ENCODE measurements around the gene FBXW2. TPM values are rescaled to one million over a fixed set of nuclear protein-coding genes. Genes with fewer than 3 reads are reported as not detected.

FBXW2 gene
- total and polyA plus RNA-seq, 2 donors (not counting 1 experiment from before 2014, with no cell fraction given), result 14.9 to 70.6 TPM

DNA sequence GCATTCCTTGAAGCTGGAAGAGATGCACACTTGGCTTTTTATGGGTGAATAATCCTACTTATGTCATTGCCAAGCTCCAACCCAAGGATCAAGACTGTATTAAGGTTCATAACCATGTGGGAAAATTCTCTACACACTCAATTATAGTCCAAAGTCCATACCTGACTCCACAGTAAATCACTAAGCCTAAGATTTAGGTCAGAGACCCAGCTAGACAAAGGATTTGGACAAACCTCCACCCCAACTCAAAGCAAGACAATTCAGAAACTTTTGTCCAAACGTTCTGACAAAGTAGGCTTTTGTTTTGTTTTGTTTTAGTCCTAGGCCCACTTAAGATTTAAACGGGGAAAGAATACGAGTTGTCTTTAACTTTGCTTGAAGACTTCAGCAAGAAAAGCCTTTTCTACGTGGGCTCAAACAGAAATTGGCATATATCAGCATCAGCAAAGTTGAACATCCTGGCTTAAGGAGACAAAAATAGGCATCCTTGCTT, 80.6 kb downstream of the FBXW2 start:
- ChIA-PET CTCF (interaction anchor here (1.0 to 1.6 kb wide), 4 partner anchors 18 to 500 kb away, joined by 3 to 8 read pairs (median 4); no protein-coding TSS in a partner anchor), POLR2A (interaction anchor here (0.8 kb wide), 1 partner anchor 658 kb away, joined by 3 read pairs; no protein-coding TSS in a partner anchor)
- no peaks in the 10 kb centered on the region for H3K36me3 ChIP-seq (replicated peaks in 1 of 2; ENCODE audit: control extremely low read depth in 1 of 2, control insufficient read depth in 1 of 2, extremely low read depth in 1 of 2, insufficient read depth in 2 of 2, low read length in 1 of 2)
- 33% methylated on average over 3 of the region's 4 CpGs for WGBS (ENCODE audit: insufficient coverage)
- no peaks in the 10 kb centered on the region for H4K20me1 ChIP-seq (ENCODE audit: control insufficient read depth, insufficient read depth, low read length, poor library complexity, severe bottlenecking)
- H3K4me3 ChIP-seq (ENCODE audit: control extremely low read depth in 1 of 5, extremely low read depth in 1 of 5, insufficient read depth in 1 of 5, low read depth in 2 of 5, low read length in 4 of 5), result peak overlapping the region; percentile 56 to 81 (median 68)
- peak overlapping the region; percentile 26 to 72 for H3K27ac ChIP-seq (ENCODE audit: low read length in 2 of 2)
- DNase-seq (no peak), ATAC-seq (ENCODE audit: low read depth) (no peak)
- H3K9ac ChIP-seq (ENCODE audit: low read length), result peak overlapping the region; percentile 82
- peaks cover 51% of the 10 kb centered on the region for H3K79me2 ChIP-seq (ENCODE audit: control insufficient read depth, insufficient read depth, low read length)
- Mint-ChIP-seq H3K4me1 (peaks cover 41% of the 10 kb centered on the region), H3K27ac (peak overlapping the region; percentile 74), H3K9me3 (ENCODE audit: insufficient read depth) (no peaks in the 10 kb centered on the region), H3K4me3 (peak overlapping the region; percentile 80), H3K27me3 (no peaks in the 10 kb centered on the region)
- H2AFZ ChIP-seq (ENCODE audit: insufficient read depth, low read depth, low read length, poor library complexity, severe bottlenecking), result peak overlapping the region; percentile 19
- intact Hi-C loops (cut with micrococcal nuclease), result loop anchor here (5.0 kb wide), 1 partner anchor 490 kb away; the partner anchor contains the start of gene RAB14
- no peaks in the 10 kb centered on the region for H3K27me3 ChIP-seq (replicated peaks in 1 of 4; ENCODE audit: control extremely low read depth in 1 of 4, control insufficient read depth in 3 of 4, insufficient read depth in 4 of 4, low read length in 3 of 4)
- peak overlapping the region; percentile 98 for H3K4me2 ChIP-seq (replicated peaks; ENCODE audit: low read depth, low read length, poor library complexity, severe bottlenecking)
- peaks cover 43 to 44% of the 10 kb centered on the region in 2 donors for H3K4me1 ChIP-seq (ENCODE audit: control insufficient read depth in 2 of 2, insufficient read depth in 2 of 2, low read length in 2 of 2)
- no peaks in the 10 kb centered on the region for H3K9me3 ChIP-seq (ENCODE audit: control extremely low read depth in 1 of 3, control insufficient read depth in 2 of 3, insufficient read depth in 1 of 3, low read length in 2 of 3)
- TF ChIP-seq, protein P1, sequence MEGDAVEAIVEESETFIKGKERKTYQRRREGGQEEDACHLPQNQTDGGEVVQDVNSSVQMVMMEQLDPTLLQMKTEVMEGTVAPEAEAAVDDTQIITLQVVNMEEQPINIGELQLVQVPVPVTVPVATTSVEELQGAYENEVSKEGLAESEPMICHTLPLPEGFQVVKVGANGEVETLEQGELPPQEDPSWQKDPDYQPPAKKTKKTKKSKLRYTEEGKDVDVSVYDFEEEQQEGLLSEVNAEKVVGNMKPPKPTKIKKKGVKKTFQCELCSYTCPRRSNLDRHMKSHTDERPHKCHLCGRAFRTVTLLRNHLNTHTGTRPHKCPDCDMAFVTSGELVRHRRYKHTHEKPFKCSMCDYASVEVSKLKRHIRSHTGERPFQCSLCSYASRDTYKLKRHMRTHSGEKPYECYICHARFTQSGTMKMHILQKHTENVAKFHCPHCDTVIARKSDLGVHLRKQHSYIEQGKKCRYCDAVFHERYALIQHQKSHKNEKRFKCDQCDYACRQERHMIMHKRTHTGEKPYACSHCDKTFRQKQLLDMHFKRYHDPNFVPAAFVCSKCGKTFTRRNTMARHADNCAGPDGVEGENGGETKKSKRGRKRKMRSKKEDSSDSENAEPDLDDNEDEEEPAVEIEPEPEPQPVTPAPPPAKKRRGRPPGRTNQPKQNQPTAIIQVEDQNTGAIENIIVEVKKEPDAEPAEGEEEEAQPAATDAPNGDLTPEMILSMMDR (IDR thresholded peaks at IDR 0.05), result no peak
- no peak for TF ChIP-seq EZH2 (IDR thresholded peaks at IDR 0.05; ENCODE audit: borderline replicate concordance, insufficient read depth, low read depth, low read length, poor library complexity, severe bottlenecking)
